Neutrophil (primary cell): ENCODE results near the gene PARD3.

Experiments used
- H3K27ac ChIP-seq: fragments of 200-600 bp; sonication (generic); 2 replicates; pipeline ENCODE4 v1.5.1; 2016; ENCODE audit warnings: mild to moderate bottlenecking, moderate library complexity
- H3K27me3 ChIP-seq: fragments of 200-600 bp; sonication (generic); 2 replicates; pipeline ENCODE4 v1.6.0; 2016; ENCODE audit warnings: mild to moderate bottlenecking
- H3K36me3 ChIP-seq: fragments of 200-600 bp; sonication (generic); 2 replicates; pipeline ENCODE4 v1.5.1; 2017
- H3K4me1 ChIP-seq, 2 experiments: fragments of 200-600 bp in 1 of 2; sonication (generic) in 1 of 2; 1 replicate in 1 of 2; 2 replicates in 1 of 2; pipeline versions ENCODE4 v1.5.1 to v1.6.1; 2013 to 2016; ENCODE audit warnings: low read depth in 1 of 2, low read length in 1 of 2, mild to moderate bottlenecking in 1 of 2, moderate library complexity in 1 of 2; ENCODE audit not compliant: control insufficient read depth in 1 of 2, insufficient read depth in 1 of 2
- H3K4me3 ChIP-seq, 2 experiments: fragments of 200-600 bp in 1 of 2; sonication (generic) in 1 of 2; 1 replicate in 1 of 2; 2 replicates in 1 of 2; pipeline ENCODE4 v1.5.1; 2013 to 2016; ENCODE audit warnings: low read depth in 1 of 2, low read length in 1 of 2, mild to moderate bottlenecking in 1 of 2, moderate library complexity in 1 of 2
- H3K9me3 ChIP-seq: fragments of 200-600 bp; sonication (generic); 2 replicates; pipeline ENCODE4 v1.5.1; 2016
- CTCF ChIP-seq: fragments of 200-600 bp; sonication (generic); IDR thresholded peaks from 2 replicates; pipeline ENCODE4 v1.5.1; 2016; ENCODE audit warnings: antibody characterized with exemption

Gene PARD3

DNA sequence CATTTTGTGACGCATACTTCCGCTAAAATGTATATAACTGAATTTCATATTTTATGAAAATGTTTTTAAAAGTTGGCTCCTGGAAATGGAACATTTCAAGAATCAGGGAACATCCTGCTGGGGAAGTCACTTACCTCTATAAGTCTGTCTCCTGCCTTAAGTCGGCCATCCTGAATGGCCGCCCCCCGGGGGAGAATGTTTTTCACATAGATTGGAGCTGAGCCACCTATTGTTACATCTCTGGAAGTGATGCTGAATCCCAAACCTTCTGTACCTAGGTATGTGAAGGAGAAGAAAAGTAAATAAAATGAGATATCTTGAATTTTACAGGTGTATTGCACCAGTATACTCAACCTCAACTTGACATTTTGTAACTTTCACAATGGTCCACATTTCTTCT lies 437.3 kb downstream of the PARD3 start:
- H3K9me3 ChIP-seq, result no peaks in the 10 kb centered on the region
- H3K27ac ChIP-seq, result no peak overlapping the region
- H3K27me3 ChIP-seq, result no peaks in the 10 kb centered on the region
- TF ChIP-seq CTCF, result no peak
- H3K4me1 ChIP-seq, result no peaks in the 10 kb centered on the region
- H3K4me3 ChIP-seq, result no peak overlapping the region
- H3K36me3 ChIP-seq, result no peaks in the 10 kb centered on the region

DNA sequence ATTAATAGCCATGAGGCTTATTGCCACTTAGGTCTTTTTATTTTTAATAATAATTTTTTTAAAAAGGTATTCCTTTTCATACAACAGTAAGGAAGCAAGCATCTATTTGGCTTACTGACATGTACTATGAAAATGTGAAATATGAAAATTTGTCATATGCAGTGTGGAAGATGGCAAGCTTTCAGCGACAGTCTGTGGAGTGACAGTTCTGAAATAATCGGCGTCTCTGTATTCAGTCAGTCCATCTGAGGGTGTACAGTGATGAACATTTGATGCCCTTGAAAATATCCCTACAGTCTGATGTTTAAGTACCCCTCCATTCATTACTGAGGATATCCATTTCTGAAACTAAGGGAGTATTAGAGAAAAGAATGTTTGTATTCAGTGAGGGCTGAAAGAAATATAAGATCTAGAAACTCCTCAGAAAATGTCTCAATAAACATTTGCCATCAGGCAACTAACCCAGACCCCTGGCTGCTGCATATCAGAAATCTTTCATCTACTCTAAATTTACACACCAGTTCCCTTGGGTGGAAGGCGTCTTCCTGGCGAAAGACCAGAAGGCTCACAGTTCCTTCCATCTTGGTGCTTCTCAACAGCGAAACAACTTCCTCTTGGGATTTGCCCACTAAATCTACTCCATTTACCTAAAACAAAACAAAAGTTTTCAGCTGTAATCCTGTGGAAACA lies 440.6 kb downstream of the PARD3 start:
- Histone ChIP-seq H3K4me3 (no peak overlapping the region), H3K27ac (no peak overlapping the region), H3K36me3 (no peaks in the 10 kb centered on the region), H3K27me3 (no peaks in the 10 kb centered on the region), H3K4me1 (no peaks in the 10 kb centered on the region), H3K9me3 (no peaks in the 10 kb centered on the region)
- no peak for TF ChIP-seq CTCF

- no peak overlapping the region for H3K27ac ChIP-seq
Observed at GRCh38 chr10:34373211-34373610, 441.9 kb downstream of the PARD3 start.

GRCh38 chr10:34372509-34372908 lies 442.6 kb downstream of the PARD3 start:
- Histone ChIP-seq H3K27me3 (no peaks in the 10 kb centered on the region), H3K27ac (no peak overlapping the region), H3K4me3 (no peak overlapping the region), H3K4me1 (no peaks in the 10 kb centered on the region), H3K9me3 (no peaks in the 10 kb centered on the region), H3K36me3 (no peaks in the 10 kb centered on the region)
- no peak for TF ChIP-seq CTCF

More at GRCh38 chr10:34373211-34373610, 441.9 kb downstream of the PARD3 start:
- no peak overlapping the region for H3K4me3 ChIP-seq
- no peaks in the 10 kb centered on the region for H3K27me3 ChIP-seq
- TF ChIP-seq CTCF, result no peak
- no peaks in the 10 kb centered on the region for H3K36me3 ChIP-seq
- no peaks in the 10 kb centered on the region for H3K9me3 ChIP-seq
- no peaks in the 10 kb centered on the region for H3K4me1 ChIP-seq

GRCh38 chr10:34370126-34370525 lies 445.0 kb downstream of the PARD3 start:
- Histone ChIP-seq H3K4me3 (no peak overlapping the region), H3K9me3 (no peaks in the 10 kb centered on the region), H3K4me1 (no peaks in the 10 kb centered on the region), H3K27me3 (no peaks in the 10 kb centered on the region), H3K36me3 (no peaks in the 10 kb centered on the region), H3K27ac (no peak overlapping the region)
- TF ChIP-seq CTCF, result no peak
